Measurements from ENCODE around the gene KIF21B.

Gene KIF21B, protein sequence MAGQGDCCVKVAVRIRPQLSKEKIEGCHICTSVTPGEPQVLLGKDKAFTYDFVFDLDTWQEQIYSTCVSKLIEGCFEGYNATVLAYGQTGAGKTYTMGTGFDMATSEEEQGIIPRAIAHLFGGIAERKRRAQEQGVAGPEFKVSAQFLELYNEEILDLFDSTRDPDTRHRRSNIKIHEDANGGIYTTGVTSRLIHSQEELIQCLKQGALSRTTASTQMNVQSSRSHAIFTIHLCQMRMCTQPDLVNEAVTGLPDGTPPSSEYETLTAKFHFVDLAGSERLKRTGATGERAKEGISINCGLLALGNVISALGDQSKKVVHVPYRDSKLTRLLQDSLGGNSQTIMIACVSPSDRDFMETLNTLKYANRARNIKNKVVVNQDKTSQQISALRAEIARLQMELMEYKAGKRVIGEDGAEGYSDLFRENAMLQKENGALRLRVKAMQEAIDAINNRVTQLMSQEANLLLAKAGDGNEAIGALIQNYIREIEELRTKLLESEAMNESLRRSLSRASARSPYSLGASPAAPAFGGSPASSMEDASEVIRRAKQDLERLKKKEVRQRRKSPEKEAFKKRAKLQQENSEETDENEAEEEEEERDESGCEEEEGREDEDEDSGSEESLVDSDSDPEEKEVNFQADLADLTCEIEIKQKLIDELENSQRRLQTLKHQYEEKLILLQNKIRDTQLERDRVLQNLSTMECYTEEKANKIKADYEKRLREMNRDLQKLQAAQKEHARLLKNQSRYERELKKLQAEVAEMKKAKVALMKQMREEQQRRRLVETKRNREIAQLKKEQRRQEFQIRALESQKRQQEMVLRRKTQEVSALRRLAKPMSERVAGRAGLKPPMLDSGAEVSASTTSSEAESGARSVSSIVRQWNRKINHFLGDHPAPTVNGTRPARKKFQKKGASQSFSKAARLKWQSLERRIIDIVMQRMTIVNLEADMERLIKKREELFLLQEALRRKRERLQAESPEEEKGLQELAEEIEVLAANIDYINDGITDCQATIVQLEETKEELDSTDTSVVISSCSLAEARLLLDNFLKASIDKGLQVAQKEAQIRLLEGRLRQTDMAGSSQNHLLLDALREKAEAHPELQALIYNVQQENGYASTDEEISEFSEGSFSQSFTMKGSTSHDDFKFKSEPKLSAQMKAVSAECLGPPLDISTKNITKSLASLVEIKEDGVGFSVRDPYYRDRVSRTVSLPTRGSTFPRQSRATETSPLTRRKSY (N-terminal part only)
- total RNA-seq: 230 to 406 reads per million in 2 experiments

- DNase-seq (ENCODE audit: low read depth): peak; percentile 88
Observed at GRCh38 chr1:201023517-201023902, at the start of gene KIF21B. Gene KIF21B (minus strand): TSS chr1:201023714. CDS start chr1:201023383, 331 bp downstream.

- no peak for DNase-seq (ENCODE audit: low read depth)
Observed at GRCh38 chr1:201072922-201073321, 49.4 kb upstream of the KIF21B start.

DNA sequence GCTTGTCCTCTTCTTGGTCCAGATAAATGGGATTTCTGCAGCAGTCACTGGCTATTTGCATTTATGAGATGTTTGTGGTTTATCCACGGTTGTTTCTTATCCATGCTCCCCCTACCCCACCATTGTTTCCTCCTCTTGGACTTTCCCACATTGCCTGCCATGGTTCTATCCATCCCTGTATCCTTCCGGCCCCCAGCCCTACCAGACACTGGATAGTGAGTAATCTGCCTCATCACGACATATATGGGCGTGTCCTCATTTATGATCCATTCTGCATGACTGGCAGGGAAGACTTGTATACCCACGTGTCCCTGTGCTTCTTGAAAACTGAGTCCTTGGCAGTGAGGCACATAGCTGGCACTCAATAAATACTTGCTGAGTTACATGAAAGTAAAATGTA is 48.6 kb upstream of the KIF21B start:
- no peak for DNase-seq (ENCODE audit: low read depth)

DNA sequence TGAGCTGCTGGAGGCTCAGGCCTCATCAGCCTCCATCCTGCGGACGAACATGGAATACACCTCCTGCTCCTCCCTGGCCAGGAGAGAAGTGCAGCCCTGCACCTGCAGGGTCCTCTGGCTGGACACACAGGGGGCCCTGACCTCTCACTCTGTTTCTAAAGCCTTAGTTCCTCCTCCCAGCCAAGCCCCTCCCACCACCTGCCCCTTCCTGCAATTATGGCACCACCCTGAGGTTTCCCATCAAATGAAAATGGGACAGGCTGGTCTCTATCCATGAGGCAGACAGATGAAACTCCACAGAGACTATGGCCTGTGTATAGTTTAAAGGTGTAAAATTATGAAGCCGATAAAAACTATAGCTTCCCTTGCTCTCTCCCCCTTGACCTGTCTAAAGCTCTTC is 46.1 kb upstream of the KIF21B start:
- DNase-seq (ENCODE audit: low read depth): no peak

DNA sequence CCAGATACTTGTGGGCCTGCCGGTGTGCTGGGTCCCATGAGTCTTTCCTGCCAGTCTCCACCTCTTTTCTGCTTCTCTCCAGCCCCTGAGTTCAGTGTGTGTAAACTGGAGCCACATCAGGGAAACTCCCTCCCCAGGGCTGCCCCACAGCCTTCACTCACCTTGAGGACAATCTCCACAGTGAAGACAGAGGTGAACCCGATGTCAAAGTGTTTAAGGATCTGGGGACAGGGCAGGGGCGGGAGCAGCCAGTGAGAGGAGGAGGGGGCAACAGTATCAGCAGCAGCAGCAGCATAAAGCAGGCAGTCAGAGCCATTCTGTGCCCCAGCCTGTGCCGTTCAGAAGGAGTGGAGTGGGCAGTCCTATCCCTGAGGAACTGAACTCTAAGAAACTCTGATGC is 45.5 kb upstream of the KIF21B start:
- no peak for DNase-seq (ENCODE audit: low read depth)

- DNase-seq (ENCODE audit: low read depth): no peak
Observed at GRCh38 chr1:201066986-201067385, 43.5 kb upstream of the KIF21B start.

GRCh38 chr1:201065686-201066085 is 42.2 kb upstream of the KIF21B start:
- no peak for DNase-seq (ENCODE audit: low read depth)

DNA sequence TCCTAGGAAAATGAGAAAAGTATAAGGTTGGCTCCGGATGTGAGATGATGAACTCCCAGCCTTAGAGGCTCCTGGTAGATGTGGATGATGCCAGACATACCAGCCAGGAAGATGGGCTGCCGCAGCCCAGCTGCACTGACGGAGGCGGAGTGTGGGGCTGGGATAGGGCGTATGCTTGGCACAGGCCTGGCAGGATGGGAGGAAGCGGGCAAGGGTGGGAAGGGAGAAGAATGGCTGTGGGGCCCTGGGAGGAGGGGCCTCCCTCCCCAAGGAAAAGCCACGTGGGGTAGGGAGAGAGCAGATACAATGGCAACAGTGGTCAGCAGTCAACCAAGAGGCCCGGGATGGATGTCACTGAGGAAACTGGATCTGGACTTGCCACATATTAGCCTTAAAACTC is 41.3 kb upstream of the KIF21B start:
- DNase-seq (ENCODE audit: low read depth): no peak

GRCh38 chr1:201063145-201063544 is 39.6 kb upstream of the KIF21B start:
- DNase-seq (ENCODE audit: low read depth): no peak

DNA sequence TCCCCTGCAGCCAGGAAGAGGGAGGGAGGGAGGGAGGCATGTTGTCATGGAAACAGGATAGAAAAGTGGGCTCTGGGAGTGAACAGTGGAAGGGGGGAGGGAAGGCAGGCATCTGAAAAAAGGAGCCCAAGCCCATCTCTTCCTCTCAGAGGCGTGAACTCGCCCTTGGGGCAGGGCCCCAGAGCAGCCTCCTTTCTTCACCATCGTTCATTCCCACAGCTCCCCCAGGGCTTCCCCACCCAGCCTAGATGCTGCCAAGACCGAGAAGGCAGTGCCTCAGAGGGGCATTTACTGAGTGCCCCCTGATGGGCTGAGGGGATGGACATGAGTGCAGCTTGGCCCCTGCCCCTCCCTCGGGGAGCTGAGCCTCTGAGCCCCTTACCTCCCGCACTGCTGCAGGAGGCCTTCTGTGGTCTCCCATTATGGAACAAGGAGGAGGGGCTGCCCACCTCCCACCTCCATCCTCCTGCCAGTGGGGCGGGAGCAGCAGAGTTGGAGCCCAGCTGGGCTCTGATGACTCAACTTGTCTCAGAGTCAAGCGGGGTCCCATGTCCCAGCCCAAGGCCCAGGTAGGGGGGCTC is 39.1 kb upstream of the KIF21B start:
- DNase-seq (ENCODE audit: low read depth): no peak

- DNase-seq (ENCODE audit: low read depth): no peak
Observed at GRCh38 chr1:201061886-201062285, 38.4 kb upstream of the KIF21B start.

GRCh38 chr1:201061049-201061448 is 37.5 kb upstream of the KIF21B start:
- no peak for DNase-seq (ENCODE audit: low read depth)

- DNase-seq (ENCODE audit: low read depth): no peak
Observed at GRCh38 chr1:201060586-201060985, 37.1 kb upstream of the KIF21B start.

GRCh38 chr1:201059871-201060555 is 36.5 kb upstream of the KIF21B start:
- no peak for DNase-seq (ENCODE audit: low read depth)

DNA sequence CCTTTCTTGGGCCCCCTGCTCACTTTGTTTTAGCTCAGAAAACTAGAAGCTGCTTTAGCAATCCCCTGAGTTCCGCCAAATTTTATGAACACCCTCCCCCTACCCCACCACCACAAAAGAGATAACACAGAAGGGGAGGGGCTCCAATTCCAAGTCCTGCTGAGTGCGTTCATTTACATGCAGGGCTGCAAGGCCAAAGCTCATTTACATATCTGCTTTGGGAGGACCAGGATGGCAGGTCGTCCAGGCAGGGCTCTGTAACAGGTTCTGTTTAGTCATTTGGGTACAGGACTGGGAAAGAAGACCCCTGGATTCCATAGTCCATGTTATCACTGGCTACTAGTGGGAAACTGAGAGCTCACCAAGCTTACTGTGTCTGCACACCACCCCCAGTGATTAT is 35.9 kb upstream of the KIF21B start:
- no peak for DNase-seq (ENCODE audit: low read depth)

DNA sequence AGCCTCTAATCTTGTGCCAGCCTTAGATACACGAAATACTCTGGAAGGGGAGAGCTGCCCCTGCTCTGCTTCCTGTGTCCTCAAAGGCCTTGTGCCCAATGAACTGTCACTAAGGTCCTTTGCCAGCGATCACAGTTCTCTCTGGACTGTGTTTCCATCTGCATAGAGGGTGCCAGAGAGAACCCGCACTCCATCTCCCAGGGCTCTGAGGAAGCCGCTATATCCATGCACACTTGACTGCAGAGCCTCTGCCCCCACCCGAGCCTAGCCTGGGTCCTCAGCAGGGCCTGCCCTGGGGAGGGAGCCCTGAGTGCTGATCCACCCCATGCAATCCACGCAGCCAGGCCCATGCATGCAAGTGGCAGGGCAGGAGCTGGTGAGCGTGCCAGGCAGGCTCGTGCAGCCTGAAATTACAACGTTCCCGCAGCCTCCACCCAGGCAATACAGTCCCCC is 30.6 kb upstream of the KIF21B start:
- no peak for DNase-seq (ENCODE audit: low read depth)

DNA sequence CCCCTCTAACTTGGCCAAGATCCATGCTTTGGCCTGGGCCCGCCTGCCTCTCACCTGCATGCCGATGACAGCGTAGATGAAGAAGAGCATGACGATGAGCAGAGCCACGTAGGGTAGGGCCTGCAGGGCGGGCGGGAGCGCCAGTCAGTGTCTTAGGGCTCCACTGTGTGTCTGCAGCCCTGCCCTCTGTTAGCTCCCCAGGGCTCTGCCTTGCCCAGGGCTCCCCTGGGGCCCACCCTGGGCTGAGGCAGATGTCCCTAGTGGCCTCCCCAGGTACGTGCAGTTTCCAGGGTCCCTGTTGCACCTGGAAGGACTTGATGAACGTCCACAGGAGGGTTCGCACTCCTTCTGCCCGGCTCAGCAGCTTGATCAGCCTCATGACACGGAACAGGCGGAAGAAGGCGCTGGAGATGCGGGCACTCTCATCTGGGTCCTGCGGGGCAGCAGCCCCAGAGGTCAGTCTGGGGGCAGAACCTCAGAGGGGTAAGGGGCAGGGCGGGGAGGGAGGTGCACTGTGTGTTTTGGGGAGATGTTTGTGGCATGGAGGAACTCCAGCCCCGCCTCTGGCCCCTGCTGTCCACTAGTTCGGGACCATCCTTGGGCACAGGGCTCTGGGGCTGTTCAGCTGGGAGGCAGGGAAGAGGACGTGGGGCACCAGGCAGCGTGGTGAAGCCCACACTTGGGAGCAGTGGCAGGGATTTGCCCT is 29.8 kb upstream of the KIF21B start:
- DNase-seq (ENCODE audit: low read depth): no peak

- no peak for DNase-seq (ENCODE audit: low read depth)
Observed at GRCh38 chr1:201051399-201051798, 27.9 kb upstream of the KIF21B start.

GRCh38 chr1:201050515-201051277 is 27.2 kb upstream of the KIF21B start:
- DNase-seq (ENCODE audit: low read depth): no peak

Measured in T follicular helper cell (primary cell).